K562 treated with DMSO at 1 percent for 4 hours (cell line): Measurements from ENCODE around the gene METAP2. TPM values are rescaled to one million over a fixed set of nuclear protein-coding genes. Genes with fewer than 3 reads are reported as not detected.

Experiments used
- total RNA-seq: library from RNA; unstranded; fragments of 300-600 nt; gene quantifications from 2 replicates; pipeline ENCODE4 v1.2.3, GENCODE V29; 2022; ENCODE audit not compliant: insufficient read depth

Gene METAP2
- total RNA-seq: 89.4 and 96.7 TPM in 2 replicates

DNA sequence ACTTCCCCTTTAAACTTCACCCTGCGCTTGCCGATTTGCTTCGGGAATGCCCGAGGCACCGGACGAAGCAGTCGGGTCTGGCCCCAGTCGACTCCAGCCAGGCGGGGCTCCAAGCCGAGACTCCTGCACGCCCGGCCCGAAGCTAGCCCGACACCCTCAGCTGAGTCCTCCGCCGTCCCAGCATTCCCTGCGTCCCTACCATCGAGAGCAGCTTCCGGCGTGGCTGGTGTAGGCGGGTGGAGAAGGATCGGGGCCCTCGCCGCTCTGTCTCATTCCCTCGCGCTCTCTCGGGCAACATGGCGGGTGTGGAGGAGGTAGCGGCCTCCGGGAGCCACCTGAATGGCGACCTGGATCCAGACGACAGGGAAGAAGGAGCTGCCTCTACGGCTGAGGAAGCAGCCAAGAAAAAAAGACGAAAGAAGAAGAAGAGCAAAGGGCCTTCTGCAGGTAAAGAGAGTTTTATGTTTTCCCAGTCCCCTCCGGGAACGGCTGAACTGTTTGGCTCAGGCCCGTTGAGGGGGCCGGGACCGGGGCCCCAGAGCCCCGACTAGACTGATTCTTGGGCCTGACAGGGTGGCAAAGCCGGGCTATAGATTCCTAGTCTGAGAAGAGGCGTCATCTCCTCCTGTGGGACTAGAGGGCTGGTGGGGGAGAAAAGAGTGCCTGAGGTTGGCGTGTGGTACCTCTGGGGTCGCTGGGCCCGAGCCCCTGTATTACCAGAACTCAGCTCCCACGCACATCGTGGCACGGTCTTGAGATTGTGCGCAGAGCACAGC lies at the start of gene METAP2:
Gene METAP2 (plus strand): TSS at position 269 of the 776 bp plus-strand sequence. CDS start 28 bp downstream, at position 297.

DNA sequence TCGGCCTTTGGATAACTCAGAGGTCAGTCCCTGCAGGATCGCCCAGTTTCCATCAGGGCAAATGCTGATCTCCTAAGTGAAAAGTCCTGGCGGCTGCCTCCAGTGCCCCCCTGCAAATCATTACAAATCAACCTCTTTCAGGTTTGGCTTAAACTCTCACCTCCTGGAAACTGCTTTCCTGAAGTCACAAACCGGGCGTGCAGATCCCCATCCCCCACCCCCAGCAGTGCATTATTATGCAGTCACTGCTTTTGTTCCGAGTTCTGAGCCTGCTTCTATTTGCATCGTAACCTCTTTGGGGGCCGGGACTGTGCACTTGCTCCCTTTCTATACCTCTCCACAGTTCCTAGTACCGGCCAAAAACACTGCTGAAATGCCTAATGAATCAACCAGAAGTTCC lies 77.4 kb downstream of the METAP2 start, which contains the start of gene USP44:
Gene USP44 (minus strand): TSS at position 172 of the 400 bp plus-strand sequence. CDS start 17,220 bp downstream, outside the sequence.

Other genes starting within 250 kb of the METAP2 start
- gene USP44, start 77.3 kb downstream of the METAP2 start, total RNA-seq: 4.0 and 6.1 TPM in 2 replicates